HEK293T (cell line): Measurements from ENCODE around the gene KCNMA1.

Experiments used
- ARNT ChIP-seq: fragments of 450-650 bp; IDR thresholded peaks from 2 replicates; pipeline ENCODE4 v1.6.1; 2017; ENCODE audit warnings: mild to moderate bottlenecking
- BHLHE40 ChIP-seq: fragments of 450-650 bp; IDR thresholded peaks from 2 replicates; pipeline ENCODE4 v1.6.1; 2016; ENCODE audit warnings: mild to moderate bottlenecking, moderate library complexity, borderline replicate concordance
- CTBP1 ChIP-seq: fragments of 450-650 bp; IDR thresholded peaks from 2 replicates; pipeline ENCODE4 v1.6.1; 2016; ENCODE audit warnings: borderline replicate concordance
- FOXA1 ChIP-seq: fragments of 450-650 bp; IDR thresholded peaks from 2 replicates; pipeline ENCODE4 v1.6.1; 2016; ENCODE audit warnings: mild to moderate bottlenecking
- FOXK2 ChIP-seq: fragments of 450-650 bp; IDR thresholded peaks from 2 replicates; pipeline ENCODE4 v1.6.1; 2016; ENCODE audit warnings: mild to moderate bottlenecking
- FOXM1 ChIP-seq: fragments of 450-650 bp; IDR thresholded peaks from 2 replicates; pipeline ENCODE4 v1.6.1; 2017; ENCODE audit warnings: mild to moderate bottlenecking, borderline replicate concordance
- HDGF ChIP-seq: fragments of 450-650 bp; IDR thresholded peaks from 2 replicates; pipeline ENCODE4 v1.6.1; 2017; ENCODE audit warnings: antibody characterized with exemption, borderline replicate concordance
- NFRKB ChIP-seq: fragments of 450-650 bp; IDR thresholded peaks from 2 replicates; pipeline ENCODE4 v1.6.1; 2016; ENCODE audit warnings: mild to moderate bottlenecking, moderate library complexity
- SP1 ChIP-seq: fragments of 450-650 bp; IDR thresholded peaks from 2 replicates; pipeline ENCODE4 v1.6.1; 2017
- TARDBP ChIP-seq: fragments of 450-650 bp; IDR thresholded peaks from 2 replicates; pipeline ENCODE4 v1.6.1; 2016
- TF ChIP-seq, protein P1 (sequence below): fragments of 450-650 bp; IDR thresholded peaks from 2 replicates; pipeline ENCODE4 v1.6.1; 2016

DNA sequence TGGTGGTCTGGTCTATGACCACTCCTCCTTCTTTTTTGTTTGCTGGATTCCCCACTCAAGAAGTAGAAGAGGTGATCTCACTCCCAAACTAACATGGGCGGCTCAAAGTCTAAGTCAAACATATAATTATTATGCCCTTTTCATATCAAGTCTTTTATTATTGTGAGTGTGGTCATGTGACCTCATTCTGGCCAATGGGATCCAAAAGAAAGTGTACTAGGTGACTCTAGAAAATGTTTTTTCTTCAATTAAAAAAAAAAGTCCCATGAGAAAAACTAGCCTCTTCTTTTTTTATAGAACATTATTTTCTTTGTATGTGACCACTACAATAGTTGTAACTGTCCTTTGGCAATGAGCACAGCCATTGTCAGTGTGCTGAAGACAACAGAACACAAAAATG lies 772.7 kb downstream of the KCNMA1 start:
- TF ChIP-seq SP1 (no peak), NFRKB (no peak), CTBP1 (no peak), HDGF (no peak), BHLHE40 (no peak), FOXM1 (no peak), TARDBP (no peak), FOXA1 (no peak), FOXK2 (no peak), ARNT (no peak)
- TF ChIP-seq, protein P1, sequence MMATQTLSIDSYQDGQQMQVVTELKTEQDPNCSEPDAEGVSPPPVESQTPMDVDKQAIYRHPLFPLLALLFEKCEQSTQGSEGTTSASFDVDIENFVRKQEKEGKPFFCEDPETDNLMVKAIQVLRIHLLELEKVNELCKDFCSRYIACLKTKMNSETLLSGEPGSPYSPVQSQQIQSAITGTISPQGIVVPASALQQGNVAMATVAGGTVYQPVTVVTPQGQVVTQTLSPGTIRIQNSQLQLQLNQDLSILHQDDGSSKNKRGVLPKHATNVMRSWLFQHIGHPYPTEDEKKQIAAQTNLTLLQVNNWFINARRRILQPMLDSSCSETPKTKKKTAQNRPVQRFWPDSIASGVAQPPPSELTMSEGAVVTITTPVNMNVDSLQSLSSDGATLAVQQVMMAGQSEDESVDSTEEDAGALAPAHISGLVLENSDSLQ: no peak
